Breast epithelium (tissue), 4 donors: ENCODE data around the gene RIOX2. TPM values are rescaled to one million over a fixed set of nuclear protein-coding genes. Genes with fewer than 3 reads are reported as not detected.
"Not testable (repeated sequence)": the region's sequence is repeated elsewhere in the genome, so short reads cannot be mapped to it uniquely, and the experiment has no call there.

Experiments
- DNase-seq, 2 donors: peaks; one replicate each; pipeline ENCODE4 v3.0.0-alpha.2; 2019; ENCODE audit warnings: low spot score in 2 of 2
- H3K27ac ChIP-seq, 2 donors: fragments of 200-600 bp; sonication (generic) in 1 of 2; one replicate each; pipeline ENCODE4 v1.5.1; 2016 to 2019; ENCODE audit warnings: mild to moderate bottlenecking in 1 of 2
- H3K27me3 ChIP-seq, 2 donors: fragments of 200-600 bp; sonication (generic) in 1 of 2; one replicate each; pipeline versions ENCODE4 v1.5.1 to v1.6.0; 2017 to 2019; ENCODE audit warnings: control low read depth in 1 of 2, mild to moderate bottlenecking in 1 of 2
- H3K36me3 ChIP-seq: fragments of 200-600 bp; one replicate; pipeline ENCODE4 v1.5.1; 2019
- H3K4me1 ChIP-seq, 2 donors: fragments of 200-600 bp; sonication (generic); one replicate each; pipeline ENCODE4 v1.5.1; 2016 to 2019; ENCODE audit warnings: control low read depth in 1 of 2
- H3K4me3 ChIP-seq, 3 donors: fragments of 200-600 bp; sonication (generic); 1 replicate in 2 of 3; 2 replicates in 1 of 3; pipeline ENCODE4 v1.5.1; 2016 to 2019; ENCODE audit warnings: mild to moderate bottlenecking in 3 of 3, moderate library complexity in 2 of 3
- H3K9me3 ChIP-seq, 2 donors: fragments of 200-600 bp; sonication (generic) in 1 of 2; one replicate each; pipeline ENCODE4 v1.5.1; 2016 to 2019; ENCODE audit warnings: control low read depth in 1 of 2
- CTCF ChIP-seq, 3 donors: fragments of 450-650 bp; IDR thresholded peaks; one replicate each; pipeline ENCODE4 v1.5.1; 2016 to 2017; ENCODE audit warnings: antibody characterized with exemption in 3 of 3, mild to moderate bottlenecking in 3 of 3, moderate library complexity in 3 of 3
- POLR2A ChIP-seq: fragments of 450-650 bp; IDR thresholded peaks from one replicate; pipeline ENCODE4 v1.6.1; 2016; ENCODE audit warnings: antibody characterized with exemption, mild to moderate bottlenecking, moderate library complexity
- POLR2AphosphoS5 ChIP-seq, 3 donors: sonication (generic); formaldehyde crosslinking; IDR thresholded peaks; one replicate each; pipeline ENCODE4 v1.6.1; 2017; ENCODE audit warnings: antibody characterized with exemption in 3 of 3
- intact Hi-C: fragments of 100-400 bp; cut with DNase I; formaldehyde crosslinking; loops from one replicate; pipeline ENCODE4 v1.15.1; 2023; ENCODE audit warnings: low total_unique reads
- total RNA-seq, 3 donors: library from RNA; depleted of rRNA; stranded (reverse); fragments of >200 nt; gene quantifications; one replicate each; pipeline ENCODE4 v1.1.0, GENCODE V29; 2016

The RIOX2 gene
- total RNA-seq, 3 donors from 2014 or later = 22.9 to 32.4 (median 28.5) TPM

DNA sequence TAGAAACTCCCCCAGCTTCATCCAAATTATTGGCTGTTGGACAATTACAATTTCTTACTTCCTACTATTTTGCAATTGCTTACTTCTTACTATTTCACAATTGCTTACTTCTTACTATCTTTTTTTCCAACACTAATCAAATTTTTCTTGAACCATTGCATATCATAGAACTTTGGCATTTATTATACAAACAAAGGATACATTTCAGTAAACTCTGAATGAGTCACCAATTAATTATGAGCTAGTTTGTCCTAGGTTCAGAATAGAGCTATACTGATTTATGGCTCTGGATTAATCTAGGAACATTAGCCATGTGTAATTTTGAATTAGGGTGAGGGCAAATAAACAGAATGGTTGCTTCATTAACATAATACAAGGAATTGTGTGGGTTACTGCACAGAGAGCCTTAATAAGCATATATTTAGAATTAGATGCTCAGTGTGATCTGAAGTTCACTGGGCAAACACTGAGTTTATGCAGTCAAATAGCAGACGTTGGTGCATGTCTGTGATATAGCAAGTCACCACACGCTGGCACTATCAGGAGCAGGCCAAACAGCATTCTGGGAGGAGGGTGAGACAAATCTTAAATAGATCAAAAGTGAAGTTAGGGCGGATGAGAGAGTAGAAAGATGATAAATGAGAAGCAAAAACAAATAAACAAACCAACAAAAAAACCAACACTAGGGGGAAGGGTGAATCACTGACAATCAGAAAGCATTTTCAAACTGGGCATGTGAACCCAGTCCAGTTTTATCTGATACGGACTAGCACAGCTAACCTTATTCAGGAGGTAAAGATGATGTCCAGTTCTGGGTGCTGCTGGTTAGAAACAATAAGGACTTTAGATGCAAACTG is 41.4 kb upstream of the RIOX2 start:
- no peaks in the 10 kb centered on the region for H3K36me3 ChIP-seq
- H3K27ac ChIP-seq = no peak overlapping the region
- H3K27me3 ChIP-seq = no peaks in the 10 kb centered on the region
- no peak for TF ChIP-seq CTCF (IDR thresholded peaks at IDR 0.05)
- TF ChIP-seq POLR2A = no peak
- TF ChIP-seq POLR2AphosphoS5 (IDR thresholded peaks at IDR 0.05) = no peak
- no peaks in the 10 kb centered on the region for H3K4me1 ChIP-seq
- no peak overlapping the region for H3K4me3 ChIP-seq
- intact Hi-C loops = no loop called here
- H3K9me3 ChIP-seq = no peaks in the 10 kb centered on the region
- no peak for DNase-seq

DNA sequence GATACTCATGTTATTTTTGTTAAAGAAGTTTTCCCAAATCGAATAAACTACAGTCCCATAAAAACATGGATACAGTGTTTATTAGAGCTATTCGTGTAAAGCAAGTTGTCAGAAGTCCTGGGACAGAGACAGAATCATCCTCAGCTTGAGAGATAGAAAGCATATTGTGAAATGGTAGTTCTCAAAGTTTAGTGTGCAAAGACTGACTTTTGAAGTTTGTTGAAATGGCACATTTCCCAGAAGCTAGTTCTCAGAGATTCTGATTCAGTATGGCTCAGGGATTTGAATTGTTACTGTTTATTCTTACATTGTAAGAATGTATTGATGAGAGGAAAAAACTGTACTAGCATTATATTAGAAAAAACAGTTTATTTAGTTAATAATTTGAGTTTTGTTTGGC is 40.7 kb upstream of the RIOX2 start:
- Histone ChIP-seq H3K4me3 (no peak overlapping the region), H3K9me3 (no peaks in the 10 kb centered on the region), H3K27me3 (no peaks in the 10 kb centered on the region), H3K4me1 (no peaks in the 10 kb centered on the region), H3K36me3 (no peaks in the 10 kb centered on the region), H3K27ac (no peak overlapping the region)
- TF ChIP-seq POLR2AphosphoS5 (IDR thresholded peaks at IDR 0.05) (no peak), CTCF (IDR thresholded peaks at IDR 0.05) (no peak), POLR2A (no peak)
- intact Hi-C loops = no loop called here
- no peak for DNase-seq

DNA sequence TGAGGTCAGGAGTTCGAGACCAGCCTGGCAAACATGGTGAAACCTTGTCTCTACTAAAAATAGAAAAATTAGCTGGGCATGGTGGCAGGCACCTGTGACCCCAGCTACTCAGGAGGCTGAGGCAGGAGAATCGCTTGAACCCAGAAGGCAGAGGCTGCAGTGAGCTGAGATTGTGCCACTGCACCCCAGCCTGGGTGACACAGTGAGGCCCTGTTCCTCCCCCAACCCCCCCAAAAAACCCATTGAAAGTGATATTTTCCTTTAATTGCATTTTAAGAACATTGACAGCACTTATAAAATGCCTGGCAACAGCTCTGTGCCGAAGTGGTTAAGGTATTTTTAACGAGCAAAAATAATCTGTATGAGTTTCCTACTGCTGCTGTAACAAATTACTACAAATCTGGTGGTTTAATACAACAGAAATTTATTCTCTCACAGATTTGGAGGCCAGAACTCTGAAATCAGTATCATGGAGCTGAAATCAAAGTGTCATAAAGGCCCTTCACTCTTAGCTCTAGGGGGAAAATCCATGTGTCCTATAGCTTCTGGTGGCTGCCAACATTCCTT is 38.7 kb upstream of the RIOX2 start:
- H3K4me1 ChIP-seq, H3K27ac ChIP-seq, H3K36me3 ChIP-seq, DNase-seq, H3K4me3 ChIP-seq, intact Hi-C loops, H3K27me3 ChIP-seq, H3K9me3 ChIP-seq: not testable (repeated sequence)

DNA sequence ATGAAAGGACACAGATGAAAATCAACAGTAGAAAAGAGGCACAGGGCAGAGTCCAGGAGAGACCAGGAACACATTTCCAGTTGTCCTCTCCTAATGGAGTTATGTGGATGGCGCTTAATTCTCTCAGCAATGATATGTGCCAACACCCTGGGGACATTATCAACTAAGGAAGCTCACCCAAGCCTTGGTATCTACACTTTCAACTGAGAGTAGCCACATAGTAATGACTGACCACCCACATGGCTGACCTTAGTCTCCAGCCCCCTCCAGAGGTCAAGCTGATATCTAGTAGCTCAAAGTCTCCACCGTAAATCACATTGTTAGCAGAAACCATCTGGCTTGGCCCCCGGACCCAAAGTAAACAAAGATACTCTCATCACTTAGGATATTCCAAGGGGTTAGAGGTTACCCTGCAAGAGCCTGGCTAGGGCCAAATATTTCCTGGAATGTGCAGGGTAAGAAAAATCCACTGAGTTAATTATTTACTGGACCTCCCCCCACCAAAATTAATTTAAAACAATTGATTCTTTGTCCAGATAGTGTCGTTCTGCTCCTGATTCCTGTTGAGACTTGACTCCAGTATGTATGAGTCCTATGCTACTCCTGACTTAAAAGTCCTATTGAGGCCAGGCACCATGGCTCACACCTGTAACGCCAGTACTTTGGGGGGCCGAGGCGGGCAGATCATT is 38.1 kb upstream of the RIOX2 start:
- TF ChIP-seq CTCF (IDR thresholded peaks at IDR 0.05) (no peak), POLR2AphosphoS5 (IDR thresholded peaks at IDR 0.05) (no peak), POLR2A (no peak)
- intact Hi-C loops = no loop called here
- Histone ChIP-seq H3K4me3 (no peak overlapping the region), H3K27me3 (no peaks in the 10 kb centered on the region), H3K27ac (no peak overlapping the region), H3K9me3 (no peaks in the 10 kb centered on the region), H3K4me1 (no peaks in the 10 kb centered on the region), H3K36me3 (no peaks in the 10 kb centered on the region)
- DNase-seq = no peak

DNA sequence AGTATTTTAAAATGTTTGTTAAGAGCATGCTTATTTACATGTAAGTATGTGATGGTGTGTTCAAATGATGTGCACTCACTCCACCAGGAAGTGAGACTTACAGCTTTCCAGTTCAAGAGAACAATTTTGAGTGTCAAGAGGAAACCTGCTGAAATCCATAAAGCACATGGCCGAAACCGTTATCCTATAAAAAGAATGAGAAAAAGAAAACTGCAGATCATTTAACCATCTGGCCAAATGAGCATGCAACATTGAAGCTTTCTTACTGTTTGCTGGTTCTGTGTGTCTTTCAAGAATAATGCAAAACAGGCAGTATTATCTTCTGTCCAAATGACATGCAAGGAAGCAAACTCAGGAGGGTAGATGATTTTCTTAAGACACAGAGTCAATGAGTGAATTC is 36.6 kb upstream of the RIOX2 start:
- Histone ChIP-seq H3K27ac (no peak overlapping the region), H3K4me1 (no peaks in the 10 kb centered on the region), H3K36me3 (no peaks in the 10 kb centered on the region), H3K27me3 (no peaks in the 10 kb centered on the region), H3K4me3 (no peak overlapping the region), H3K9me3 (no peaks in the 10 kb centered on the region)
- TF ChIP-seq CTCF (IDR thresholded peaks at IDR 0.05) (no peak), POLR2A (no peak), POLR2AphosphoS5 (IDR thresholded peaks at IDR 0.05) (no peak)
- intact Hi-C loops = no loop called here
- DNase-seq = no peak
